Right lobe of liver (tissue), 6 donors: ENCODE results near the gene NEGR1. TPM values are rescaled to one million over a fixed set of nuclear protein-coding genes. Genes with fewer than 3 reads are reported as not detected.

Experiments used
- ATAC-seq, 4 donors: fragments of 200-7000 bp; cut with Tn5 transposase; one replicate each; pipeline ENCODE4 v1.9.1; 2020; ENCODE audit warnings: mild to moderate bottlenecking in 4 of 4, moderate library complexity in 4 of 4
- DNase-seq, 3 donors: peaks; one replicate each; pipeline ENCODE4 v3.0.0-alpha.2; 2020
- H3K27ac ChIP-seq, 3 donors: fragments of 200-600 bp; one replicate each; pipeline ENCODE4 v1.8.0; 2022
- H3K27me3 ChIP-seq, 2 donors: fragments of 200-600 bp; one replicate each; pipeline ENCODE4 v1.8.0; 2022
- H3K36me3 ChIP-seq, 4 donors: fragments of 200-600 bp; sonication (generic) in 1 of 4; one replicate each; pipeline versions ENCODE4 v1.5.1 to v1.8.0; 2017 to 2022; ENCODE audit warnings: control low read depth in 1 of 4
- H3K4me1 ChIP-seq, 4 donors: fragments of 200-600 bp; sonication (generic) in 1 of 4; one replicate each; pipeline versions ENCODE4 v1.5.1 to v1.8.0; 2017 to 2022; ENCODE audit warnings: control low read depth in 1 of 4
- H3K4me3 ChIP-seq, 3 donors: fragments of 200-600 bp; one replicate each; pipeline ENCODE4 v1.8.0; 2022
- H3K9me3 ChIP-seq, 4 donors: fragments of 200-600 bp; sonication (generic) in 1 of 4; one replicate each; pipeline versions ENCODE4 v1.5.1 to v1.8.0; 2017 to 2022; ENCODE audit warnings: control low read depth in 1 of 4
- CTCF ChIP-seq, 4 donors: fragments of 200-600 bp in 3 of 4; fragments of 450-650 bp in 1 of 4; IDR thresholded peaks; one replicate each; pipeline versions ENCODE4 v1.5.1 to v1.8.0; 2016 to 2022; ENCODE audit warnings: antibody characterized with exemption in 4 of 4, mild to moderate bottlenecking in 2 of 4
- POLR2A ChIP-seq: fragments of 450-650 bp; IDR thresholded peaks from one replicate; pipeline ENCODE4 v1.6.1; 2017; ENCODE audit warnings: antibody characterized with exemption, mild to moderate bottlenecking
- WGBS: methylation state at CpG from one replicate; pipeline ENCODE4 v1.1.6; 2018; ENCODE audit warnings: low coverage, low lambda C conversion rate; ENCODE audit not compliant: insufficient coverage; ENCODE audit errors: missing lambda C conversion rate; 5-methylcytosine and 5-hydroxymethylcytosine counted together
- intact Hi-C, 2 donors: fragments of 100-400 bp; cut with DNase I; formaldehyde crosslinking; loops; one replicate each; pipeline versions ENCODE4 v1.11.2 to v1.14.1; 2022
- total RNA-seq, 6 experiments: library from RNA; depleted of rRNA in 2 of 6; stranded (reverse); fragments of >200 nt in 2 of 6; fragmentation: NEBNext Ultra II Directional in 3 of 6; extraction: Animal tissue kit (Norgen Biotek cat#: 25700) in 3 of 6; gene quantifications; one replicate each; pipeline versions ENCODE4 v1.1.0 to v1.2.4, GENCODE V29; 2016 to 2023
- donor health status: DM: no; HTN: yes; CAD: no.
- donor health status: DM: no; HTN: no; CAD: no.
- donor health status: DM: no; HTN: no; CAD: no.
- donor health status: DM: no; HTN: yes; CAD: no.
- donor health status: DM: no; HTN: yes; CAD: no.

NEGR1 gene
- total RNA-seq, 6 experiments from 2014 or later, result 0.02 to 0.31 (median 0.14) TPM

- 38% methylated on average over 3 of the region's 3 CpGs for WGBS
- Histone ChIP-seq H3K4me1 (no peaks in the 10 kb centered on the region), H3K27ac (no peak overlapping the region), H3K27me3 (no peaks in the 10 kb centered on the region), H3K9me3 (no peaks in the 10 kb centered on the region), H3K36me3 (no peaks in the 10 kb centered on the region), H3K4me3 (no peak overlapping the region)
- no peak for DNase-seq
- TF ChIP-seq CTCF (IDR thresholded peaks at IDR 0.05) (no peak), POLR2A (no peak)
- ATAC-seq, result no peak
- intact Hi-C loops, result no loop called here
These were observed 180.3 kb downstream of the NEGR1 start for GRCh38 chr1:72101840-72102632.

GRCh38 chr1:72100771-72101170 is 181.6 kb downstream of the NEGR1 start:
- ATAC-seq (no peak), DNase-seq (no peak)
- no peaks in the 10 kb centered on the region for H3K4me1 ChIP-seq
- no peak overlapping the region for H3K27ac ChIP-seq
- TF ChIP-seq POLR2A, result no peak
- TF ChIP-seq CTCF (IDR thresholded peaks at IDR 0.05), result no peak
- intact Hi-C loops, result no loop called here
- no peaks in the 10 kb centered on the region for H3K27me3 ChIP-seq
- 35% methylated on average over 2 of the region's 2 CpGs for WGBS
- no peaks in the 10 kb centered on the region for H3K9me3 ChIP-seq
- H3K36me3 ChIP-seq, result no peaks in the 10 kb centered on the region
- H3K4me3 ChIP-seq, result no peak overlapping the region

- H3K4me3 ChIP-seq, result no peak overlapping the region
These were observed 184.3 kb downstream of the NEGR1 start for GRCh38 chr1:72097851-72098570.

GRCh38 chr1:72094209-72094608 is 188.1 kb downstream of the NEGR1 start:
- Histone ChIP-seq H3K4me3 (no peak overlapping the region), H3K36me3 (no peaks in the 10 kb centered on the region), H3K9me3 (no peaks in the 10 kb centered on the region), H3K4me1 (no peaks in the 10 kb centered on the region), H3K27ac (no peak overlapping the region), H3K27me3 (no peaks in the 10 kb centered on the region)
- DNase-seq, result no peak
- intact Hi-C loops, result no loop called here
- TF ChIP-seq CTCF (IDR thresholded peaks at IDR 0.05) (no peak), POLR2A (no peak)
- 24% methylated on average over 2 of the region's 2 CpGs for WGBS
- ATAC-seq, result no peak

More at GRCh38 chr1:72097851-72098570, 184.3 kb downstream of the NEGR1 start:
- 37% methylated on average over 4 of the region's 4 CpGs for WGBS
- intact Hi-C loops, result no loop called here
- ATAC-seq (no peak), DNase-seq (no peak)
- Histone ChIP-seq H3K4me1 (no peaks in the 10 kb centered on the region), H3K27ac (no peak overlapping the region), H3K9me3 (no peaks in the 10 kb centered on the region), H3K36me3 (no peaks in the 10 kb centered on the region), H3K27me3 (no peaks in the 10 kb centered on the region)
- TF ChIP-seq POLR2A (no peak), CTCF (IDR thresholded peaks at IDR 0.05) (no peak)
